HG02973 (cell line): ENCODE results near the gene ZWILCH.
"Not testable (repeated sequence)": the region's sequence is repeated elsewhere in the genome, so short reads cannot be mapped to it uniquely, and the experiment has no call there.

ENCODE experiments used
- ATAC-seq: cut with Tn5 transposase; IDR thresholded peaks from one replicate; pipeline ENCODE4 v1.9.1; 2021; ENCODE audit warnings: moderate library complexity; ENCODE audit not compliant: unreplicated experiment

ZWILCH gene

DNA sequence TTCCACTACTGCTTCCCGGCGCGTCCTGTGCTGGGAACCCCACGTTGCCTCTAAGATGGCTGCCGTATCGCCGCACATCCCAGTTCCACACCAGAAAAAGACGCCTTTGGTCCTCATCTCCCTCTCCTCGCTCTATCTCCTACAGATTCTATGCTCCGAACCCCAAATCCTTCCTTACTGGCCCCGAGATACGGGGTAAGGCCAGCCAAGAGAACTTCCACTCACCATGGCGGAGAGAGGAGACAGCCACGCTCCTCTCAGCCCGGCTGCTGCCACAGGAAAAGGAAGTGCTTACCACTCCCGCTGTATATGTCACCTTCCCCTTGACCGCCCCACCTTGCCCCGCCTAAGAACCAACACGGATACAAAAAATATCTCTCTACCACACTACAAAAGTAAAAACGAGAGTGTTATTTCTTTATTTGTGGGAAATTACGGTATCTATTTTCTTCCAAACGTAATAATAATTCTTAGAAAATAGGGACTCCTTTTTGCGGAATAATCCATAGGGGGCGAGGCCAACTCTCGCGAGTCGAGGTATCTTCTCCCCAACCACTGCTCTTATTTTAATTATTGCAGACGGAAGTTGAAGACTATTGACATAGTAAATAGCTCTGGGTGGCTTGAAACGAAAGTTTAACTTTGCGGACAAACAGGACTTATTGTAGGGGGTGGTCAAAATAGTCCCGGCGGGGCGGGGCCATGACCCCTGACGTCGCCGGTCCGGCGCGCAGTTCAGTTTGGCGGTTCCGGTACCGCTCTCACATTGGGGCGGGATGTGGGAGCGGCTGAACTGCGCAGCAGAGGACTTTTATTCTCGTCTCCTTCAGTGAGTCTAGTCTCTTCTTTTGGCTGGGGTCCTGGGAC is at the start of gene ZWILCH, which contains the start of gene RPL4:
TSS of gene ZWILCH (plus strand) at position 764 of the 867 bp plus-strand sequence. CDS start at position 777, 13 bp downstream.
TSS of gene RPL4 (minus strand) at position 293 of the 867 bp plus-strand sequence. CDS start at position 228, 65 bp downstream.
- ATAC-seq: peak; percentile 71

DNA sequence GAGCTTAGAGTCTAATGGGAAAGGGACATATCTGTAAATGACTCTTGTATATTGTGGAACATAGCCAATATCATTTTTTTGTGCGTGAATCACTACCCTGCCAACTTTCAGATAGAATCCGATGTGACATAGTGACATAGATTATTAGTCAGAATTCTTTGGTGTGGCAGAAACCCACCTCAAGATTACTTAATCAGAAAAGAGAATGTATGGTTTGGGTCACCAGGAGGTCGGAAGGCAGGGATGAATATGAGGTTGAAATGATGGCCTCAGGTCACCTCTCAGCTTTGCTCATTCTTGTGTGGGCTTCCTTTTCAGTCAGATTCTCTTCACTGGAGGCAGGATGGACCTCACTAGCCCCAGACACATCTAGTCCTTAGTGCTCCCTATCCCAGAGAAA is 48.9 kb upstream of the ZWILCH start:
- ATAC-seq: no peak

DNA sequence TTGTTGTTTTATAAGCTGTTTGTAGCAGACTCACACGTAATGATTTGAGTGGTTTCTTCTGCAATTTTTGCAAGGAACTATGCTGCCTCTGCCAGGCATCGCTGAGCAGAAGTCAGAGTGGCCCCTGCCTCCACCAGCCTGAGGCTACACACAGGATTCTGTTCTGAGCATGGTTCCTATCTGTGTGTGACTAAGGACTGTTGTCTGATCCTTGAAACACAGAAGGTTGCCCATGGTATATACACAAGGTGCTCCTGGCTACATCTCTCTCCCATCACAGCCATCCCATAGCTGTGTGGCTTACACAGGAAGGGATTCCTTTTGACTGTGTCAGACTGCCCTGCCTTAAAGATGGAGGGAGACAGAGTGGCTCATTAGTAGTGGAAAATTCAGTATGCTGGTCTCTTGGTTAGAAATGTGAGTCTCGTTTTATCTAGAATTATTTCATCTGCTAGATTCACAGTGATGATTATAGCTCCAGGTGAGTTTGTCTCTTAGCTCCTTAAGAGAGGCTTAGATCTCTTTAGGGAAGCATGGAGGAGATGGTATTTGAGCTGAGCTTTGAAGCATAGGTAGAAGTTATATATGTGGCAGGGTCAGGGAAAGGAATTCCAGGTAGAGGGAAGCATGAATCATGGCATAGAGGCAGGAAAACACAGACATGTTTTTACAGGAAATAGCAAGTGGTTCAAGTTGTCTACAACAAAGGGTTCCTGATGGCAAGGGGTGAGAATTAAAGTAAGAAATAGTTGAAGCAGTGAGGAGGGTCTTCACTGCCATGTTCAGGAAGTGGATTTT is 45.1 kb upstream of the ZWILCH start:
- ATAC-seq: no peak

- ATAC-seq: not testable (repeated sequence)
Observed at GRCh38 chr15:66461294-66461693, 43.8 kb upstream of the ZWILCH start.

DNA sequence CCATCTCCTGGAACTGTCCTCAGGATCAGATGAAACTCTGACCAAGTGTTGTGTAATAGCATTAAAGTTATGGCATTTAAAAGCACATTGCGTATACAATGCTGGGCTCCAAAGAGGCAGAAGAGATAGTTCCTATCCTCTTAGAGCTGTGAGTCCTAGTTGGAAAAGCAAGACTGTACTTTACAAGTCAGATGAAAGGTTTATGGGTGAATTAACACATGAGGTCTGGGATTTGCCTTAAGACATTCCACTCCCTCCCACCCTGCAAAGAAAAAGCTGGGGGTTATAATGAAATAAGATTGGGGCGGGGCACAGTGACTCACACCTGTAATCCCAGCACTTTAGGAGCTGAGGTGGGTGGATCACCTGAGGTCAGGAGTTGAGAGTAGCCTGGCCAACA is 43.2 kb upstream of the ZWILCH start:
- no peak for ATAC-seq

DNA sequence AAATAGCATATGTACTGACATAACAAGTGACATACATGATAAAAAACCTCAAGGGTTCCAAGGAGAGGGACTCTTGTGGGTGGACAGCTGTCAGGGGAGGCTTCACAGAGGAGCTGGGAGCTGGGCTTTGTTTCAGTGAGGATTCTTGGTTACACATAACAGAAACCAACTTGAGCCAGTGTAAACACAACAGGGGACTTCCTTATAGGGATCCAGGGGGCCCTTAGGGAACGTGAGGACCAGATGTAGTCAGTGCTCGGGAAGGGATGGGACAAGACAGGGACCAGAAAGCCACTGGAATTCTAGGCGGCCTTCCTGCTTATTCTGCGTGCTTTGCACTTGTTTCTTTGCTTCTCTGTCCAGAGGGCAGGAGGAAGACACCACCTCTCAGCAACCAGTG is 42.5 kb upstream of the ZWILCH start:
- ATAC-seq: no peak

GRCh38 chr15:66465294-66465693 is 39.8 kb upstream of the ZWILCH start:
- ATAC-seq: not testable (repeated sequence)

GRCh38 chr15:66467162-66468040 is 37.7 kb upstream of the ZWILCH start:
- not testable (repeated sequence) for ATAC-seq

DNA sequence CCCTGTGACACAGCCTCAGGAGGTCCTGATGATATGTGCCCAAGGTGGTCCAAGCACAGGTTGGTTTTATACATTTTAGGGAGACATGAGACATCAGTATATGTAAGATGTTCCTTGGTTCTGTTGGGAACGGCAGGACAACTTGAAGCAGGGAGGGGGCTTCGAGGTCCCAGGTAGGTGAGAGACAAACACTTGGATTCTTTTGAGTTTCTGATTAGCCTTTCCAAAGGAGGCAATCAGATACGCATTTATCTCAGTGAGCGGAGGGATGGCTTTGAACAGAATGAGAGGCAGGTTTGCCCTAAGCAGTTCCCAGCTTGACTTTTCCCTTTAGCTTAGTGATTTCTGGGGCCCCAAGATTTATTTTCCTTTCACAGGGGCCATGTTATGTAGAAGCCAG is 34.3 kb upstream of the ZWILCH start:
- ATAC-seq: not testable (repeated sequence)

DNA sequence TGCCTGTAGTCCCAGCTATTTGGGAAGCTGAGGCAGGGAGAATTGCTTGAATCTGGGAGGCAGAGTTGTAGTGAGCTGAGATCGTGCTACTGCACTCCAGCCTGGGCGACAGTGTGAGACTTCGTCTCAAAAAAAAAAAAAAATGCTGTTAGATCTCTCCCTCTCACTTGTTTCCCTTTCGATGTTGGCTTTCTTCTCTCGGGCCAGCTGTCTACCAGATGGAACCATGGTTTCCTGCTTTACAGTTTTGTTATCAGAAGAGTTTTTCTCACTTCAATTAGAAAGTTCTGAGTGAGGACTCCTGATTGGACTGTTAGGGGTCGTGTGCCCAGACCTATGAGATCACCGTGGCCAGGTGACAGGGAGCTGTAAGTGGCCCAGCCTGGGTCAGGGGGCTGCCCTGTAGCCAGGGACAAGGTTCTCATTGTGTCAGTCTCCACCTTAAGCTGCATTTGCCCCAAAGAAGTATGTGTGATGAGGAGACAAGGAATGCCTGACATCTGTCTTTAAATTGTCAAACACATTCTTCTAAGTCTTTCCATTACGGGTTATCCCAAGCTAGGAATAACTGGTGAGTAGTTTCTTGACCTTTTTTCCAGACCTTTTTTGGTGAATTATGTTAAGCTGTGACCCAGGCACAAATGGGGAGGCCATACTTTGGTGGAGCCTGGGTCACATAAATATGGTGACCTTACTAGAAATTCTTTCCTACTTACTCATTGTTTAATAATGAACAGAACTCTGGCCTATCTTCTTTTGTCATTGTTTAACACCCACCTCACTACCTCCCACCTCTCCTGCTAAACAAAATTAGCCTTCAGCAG is 32.7 kb upstream of the ZWILCH start:
- ATAC-seq: peak; percentile 80

GRCh38 chr15:66474135-66474534 is 31.0 kb upstream of the ZWILCH start:
- no peak for ATAC-seq

- ATAC-seq: no peak
Observed at GRCh38 chr15:66474963-66475362, 30.2 kb upstream of the ZWILCH start.

- no peak for ATAC-seq
Observed at GRCh38 chr15:66476535-66476934, 28.6 kb upstream of the ZWILCH start.

DNA sequence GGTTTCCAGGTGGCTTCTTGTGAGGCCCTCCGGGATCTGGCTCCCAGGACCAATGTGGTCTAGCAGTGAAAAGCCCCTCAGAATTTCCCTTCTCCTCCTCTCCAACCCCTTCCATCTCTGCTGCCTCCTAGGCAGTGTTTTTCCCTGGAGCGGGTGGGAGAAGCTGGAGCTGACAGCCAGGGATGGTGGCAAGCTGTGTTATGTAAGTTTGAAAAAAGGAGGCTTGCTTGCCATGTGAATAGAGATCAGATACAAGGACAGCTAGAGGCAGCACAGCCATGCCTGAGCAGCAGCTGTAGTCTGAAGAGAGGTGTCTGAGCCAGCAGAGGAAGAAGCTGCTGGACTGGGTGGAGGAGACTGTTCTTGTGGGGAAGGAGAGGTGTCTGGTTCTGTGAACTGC is 28.1 kb upstream of the ZWILCH start:
- ATAC-seq: no peak

- no peak for ATAC-seq
Observed at GRCh38 chr15:66480267-66480666, 24.9 kb upstream of the ZWILCH start.

DNA sequence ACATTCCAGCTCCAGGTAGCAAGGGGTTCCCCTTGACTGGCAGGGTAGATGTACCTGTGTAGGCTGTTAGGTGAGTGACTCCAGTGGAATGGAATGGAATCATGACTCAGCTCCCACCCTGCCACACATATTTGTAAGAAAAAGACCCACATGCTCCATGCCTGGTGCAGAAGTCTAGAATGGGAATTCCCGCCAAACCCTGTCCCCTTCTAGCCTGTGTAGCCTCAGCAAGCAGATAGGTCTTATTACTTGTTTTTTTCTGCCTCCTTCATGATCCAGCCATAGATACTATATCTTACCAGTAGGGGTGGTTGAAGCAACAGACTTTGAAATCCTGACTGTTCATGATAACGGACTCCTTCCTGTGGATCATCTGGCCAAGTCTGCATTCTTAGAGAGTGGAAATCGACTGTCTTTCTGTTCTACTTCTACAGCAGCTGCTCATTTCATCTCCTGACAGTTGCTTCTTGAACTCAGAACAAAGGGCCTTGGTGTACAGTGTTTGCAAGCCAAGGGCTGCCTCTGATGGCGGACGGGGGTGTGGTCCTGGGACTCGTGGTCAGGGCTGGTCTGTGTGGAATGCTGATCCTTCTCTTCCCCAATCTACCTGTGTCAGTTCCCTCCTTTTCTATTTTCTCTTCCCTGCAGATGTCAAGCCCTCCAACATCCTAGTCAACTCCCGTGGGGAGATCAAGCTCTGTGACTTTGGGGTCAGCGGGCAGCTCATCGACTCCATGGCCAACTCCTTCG is 23.8 kb upstream of the ZWILCH start:
- no peak for ATAC-seq

DNA sequence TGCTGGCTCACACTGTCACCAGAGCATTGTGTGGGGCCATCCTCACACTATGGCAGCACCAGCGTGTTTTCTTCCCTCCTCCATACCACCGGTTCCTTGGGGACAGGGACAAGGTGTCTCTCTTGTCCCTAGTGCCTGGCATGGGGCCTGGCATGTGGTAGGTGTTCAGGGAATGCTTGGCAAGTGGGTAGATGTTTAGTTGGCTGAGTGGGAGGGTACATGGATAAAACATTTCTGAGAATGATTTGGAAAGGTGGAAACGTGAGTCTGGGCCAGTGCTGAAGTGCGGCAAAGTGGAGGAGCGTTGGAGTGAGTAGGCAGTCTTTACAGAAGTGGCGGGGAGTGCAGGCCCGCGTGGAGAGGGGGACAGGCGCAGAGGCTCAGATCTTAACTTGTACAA is 22.6 kb upstream of the ZWILCH start:
- ATAC-seq: no peak

DNA sequence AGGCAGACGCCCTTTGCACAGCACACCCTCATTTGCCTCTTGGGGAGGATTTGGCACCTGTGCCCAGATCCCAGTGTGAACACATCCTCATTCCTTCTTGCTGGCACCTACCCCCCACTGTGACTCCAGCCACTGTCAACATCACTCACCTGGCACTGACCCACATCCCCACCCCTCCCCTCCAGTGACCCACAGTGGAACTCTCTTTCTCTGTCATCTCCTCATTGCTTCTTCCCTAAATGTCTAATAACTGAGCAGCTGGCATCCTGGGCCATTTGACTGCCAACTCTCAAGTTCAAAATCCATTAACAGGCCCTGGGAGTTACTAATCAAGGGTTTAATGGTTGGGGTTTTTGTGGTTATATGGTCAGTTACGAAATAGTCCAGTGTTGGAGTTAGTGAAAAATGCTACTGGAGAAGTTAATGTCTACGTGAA is 22.0 kb upstream of the ZWILCH start:
- no peak for ATAC-seq

DNA sequence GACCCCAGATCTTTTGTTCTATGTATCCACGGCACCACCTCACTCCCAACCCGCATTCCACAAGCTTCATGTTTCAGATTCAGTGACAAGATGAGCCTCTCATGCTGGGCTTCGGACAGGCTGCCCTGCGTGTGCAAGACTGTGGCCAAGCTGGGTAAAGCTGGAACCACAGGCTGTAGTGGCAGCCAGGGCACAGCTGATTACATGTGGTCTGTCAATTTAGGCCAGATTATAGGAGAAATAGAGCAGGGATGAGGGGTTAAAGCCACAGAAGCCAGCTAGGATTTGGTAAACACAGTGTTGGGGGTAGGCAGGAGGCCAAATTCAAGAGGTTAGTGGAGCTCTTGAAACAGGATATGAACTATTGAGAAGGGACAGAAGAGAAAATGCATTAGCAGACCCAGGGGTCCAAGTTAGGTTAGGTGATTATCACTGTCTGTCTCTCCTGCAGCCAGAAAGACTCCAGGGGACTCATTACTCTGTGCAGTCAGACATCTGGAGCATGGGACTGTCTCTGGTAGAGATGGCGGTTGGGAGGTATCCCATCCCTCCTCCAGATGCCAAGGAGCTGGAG is 20.5 kb upstream of the ZWILCH start:
- no peak for ATAC-seq
